ENCODE data around the gene ZNF695.

The ZNF695 gene

GRCh38 chr1:246946366-246946765 lies 61.5 kb downstream of the ZNF695 start:
- H3K27ac ChIP-seq, result no peak overlapping the region
- H3K9ac ChIP-seq (ENCODE audit: insufficient read length), result no peak overlapping the region
- no peaks in the 10 kb centered on the region for H3K36me3 ChIP-seq (ENCODE audit: insufficient read depth, low read length)
- no peak for DNase-seq (ENCODE audit: low read depth, low spot score)
- H3K4me3 ChIP-seq, result no peak overlapping the region
- no peak for TF ChIP-seq FOXP2 (optimal IDR thresholded peaks at IDR 0.05; ENCODE audit: control extremely low read depth, extremely low read length, insufficient read depth)
- TF ChIP-seq EZH2 (IDR thresholded peaks at IDR 0.05), result no peak
- TF ChIP-seq POLR2AphosphoS5 (IDR thresholded peaks at IDR 0.05; ENCODE audit: borderline replicate concordance, low read depth, low read length), result no peak
- H3K9me3 ChIP-seq (ENCODE audit: low read depth, low read length), result no peaks in the 10 kb centered on the region
